H7 (cell line): ENCODE results near the gene EFCAB6. TPM values are rescaled to one million over a fixed set of nuclear protein-coding genes. Genes with fewer than 3 reads are reported as not detected.

Experiments
- DNase-seq: peaks from one replicate; pipeline ENCODE4 v3.0.0; 2012
- H3K27me3 ChIP-seq: 2 replicates; pipeline ENCODE4 v1.6.0; 2011; ENCODE audit warnings: mild to moderate bottlenecking, low read length; ENCODE audit not compliant: control insufficient read depth, insufficient read depth
- H3K36me3 ChIP-seq: replicated peaks from 2 replicates; pipeline ENCODE4 v1.5.1; 2011; ENCODE audit warnings: low read length; ENCODE audit not compliant: control insufficient read depth, insufficient read depth
- H3K4me3 ChIP-seq: 2 replicates; pipeline ENCODE4 v1.5.1; 2011; ENCODE audit warnings: low read depth, mild to moderate bottlenecking, control low read depth, low read length, moderate library complexity; ENCODE audit not compliant: insufficient read depth
- total RNA-seq: library from RNA; depleted of rRNA; stranded (reverse); fragments of >200 nt; shearing (Covaris generic); gene quantifications from 2 replicates; pipeline ENCODE4 v1.2.3, GENCODE V29; 2014

The EFCAB6 gene
- total RNA-seq, 1 experiment from 2014 or later = 0.31 TPM

DNA sequence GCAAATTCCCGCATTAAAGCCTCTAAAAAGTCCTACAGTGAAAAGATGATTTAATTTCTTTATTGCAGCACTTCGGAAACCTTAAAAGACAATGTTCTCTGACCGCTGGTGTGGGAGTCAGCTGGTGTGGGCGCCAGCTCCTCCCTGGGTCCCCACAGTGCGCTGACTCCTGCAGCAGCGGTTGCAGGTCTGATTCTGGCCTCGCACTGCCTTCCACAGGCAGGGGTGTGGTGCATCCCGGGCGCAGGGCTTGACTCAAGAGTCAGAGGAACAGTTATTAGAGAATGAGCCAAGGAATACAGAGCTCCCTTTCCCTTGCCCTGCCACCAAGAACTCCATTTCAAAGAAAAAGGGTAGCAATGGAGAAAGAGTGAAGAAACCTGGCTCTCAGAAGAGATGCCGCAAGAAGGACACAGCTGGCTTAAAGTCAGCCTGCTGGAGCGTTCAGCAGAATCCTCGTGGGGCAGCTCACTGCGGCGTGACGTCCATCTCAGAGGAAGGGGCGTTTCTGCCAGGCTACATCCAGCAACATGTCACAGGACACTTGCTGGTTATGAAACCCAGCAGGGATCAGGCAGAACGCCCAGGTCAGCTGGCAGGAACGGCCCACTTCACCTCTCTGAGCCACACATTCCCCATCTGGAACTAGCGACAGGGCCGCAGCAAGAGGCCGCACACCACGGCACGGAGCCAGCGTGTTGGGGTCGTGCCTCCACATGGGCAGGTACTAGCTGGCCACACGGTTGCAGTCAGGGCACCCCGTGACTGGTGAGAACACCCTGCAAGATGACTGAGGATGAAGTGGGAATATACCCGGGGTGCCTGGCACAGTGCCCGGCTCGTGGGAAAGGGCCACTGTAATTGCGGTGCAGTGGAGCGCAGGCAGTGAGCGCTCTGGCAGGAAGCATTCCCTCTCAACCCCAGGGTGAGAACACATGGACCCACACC, 18.1 kb upstream of the EFCAB6 start:
- H3K4me3 ChIP-seq = no peak overlapping the region
- no peaks in the 10 kb centered on the region for H3K27me3 ChIP-seq
- peaks cover 5% of the 10 kb centered on the region for H3K36me3 ChIP-seq
- peak; percentile 41 for DNase-seq

DNA sequence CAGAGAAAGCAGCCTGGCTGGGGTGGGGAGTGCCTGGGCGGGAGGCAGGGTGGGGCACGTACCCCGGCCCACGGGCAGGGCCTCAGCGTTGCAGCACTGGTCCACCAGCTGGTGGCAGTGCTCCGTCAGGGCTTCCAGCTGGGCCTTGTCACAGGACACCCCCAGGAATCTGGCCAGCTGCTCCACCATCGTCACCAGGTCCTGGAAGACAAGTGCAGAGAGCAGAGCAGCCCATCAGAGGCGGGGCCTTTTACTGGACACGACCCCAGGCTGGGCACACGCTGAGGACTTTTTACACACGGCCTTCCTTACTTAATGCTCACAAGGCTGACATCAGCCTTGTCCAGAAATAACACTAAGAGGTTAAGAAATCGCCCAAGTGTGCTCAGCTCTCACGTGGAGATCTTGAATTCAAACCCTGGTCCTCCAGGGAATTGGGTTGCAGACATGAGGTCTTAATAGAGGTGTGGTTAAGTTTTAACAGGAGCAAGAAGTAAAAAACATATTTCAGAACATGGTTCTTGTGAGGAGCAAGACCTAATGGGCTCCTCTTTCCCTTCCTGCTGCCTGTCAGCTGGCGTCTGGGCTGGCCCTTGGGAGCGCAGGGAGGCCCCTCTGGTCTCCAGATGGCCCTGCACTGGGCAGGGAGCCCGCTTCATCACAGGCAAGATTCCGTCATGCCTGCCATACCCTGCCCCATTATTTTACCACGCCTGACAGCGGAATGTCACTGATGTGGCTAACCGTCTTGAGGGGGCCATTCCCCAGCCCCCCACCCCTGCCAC, 17.1 kb upstream of the EFCAB6 start:
- no peak overlapping the region for H3K4me3 ChIP-seq
- DNase-seq = peak; percentile 85
- H3K27me3 ChIP-seq = no peaks in the 10 kb centered on the region
- H3K36me3 ChIP-seq = peaks cover 5% of the 10 kb centered on the region

DNA sequence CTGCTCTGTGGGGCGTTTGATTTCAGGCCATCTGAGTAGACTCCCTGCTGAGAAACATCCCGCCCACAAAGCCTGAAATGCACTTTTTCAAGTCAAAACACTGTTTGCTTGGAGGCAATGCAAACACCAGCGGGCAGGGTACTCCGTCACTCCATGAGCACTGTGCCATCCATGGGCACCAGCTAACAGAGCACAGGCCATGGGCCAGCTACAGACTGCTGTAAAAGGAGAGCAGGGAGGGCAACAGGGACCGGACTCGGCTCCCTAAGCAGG, 16.6 kb upstream of the EFCAB6 start:
- Histone ChIP-seq H3K36me3 (peaks cover 5% of the 10 kb centered on the region), H3K4me3 (no peak overlapping the region), H3K27me3 (no peaks in the 10 kb centered on the region)
- DNase-seq = no peak

DNA sequence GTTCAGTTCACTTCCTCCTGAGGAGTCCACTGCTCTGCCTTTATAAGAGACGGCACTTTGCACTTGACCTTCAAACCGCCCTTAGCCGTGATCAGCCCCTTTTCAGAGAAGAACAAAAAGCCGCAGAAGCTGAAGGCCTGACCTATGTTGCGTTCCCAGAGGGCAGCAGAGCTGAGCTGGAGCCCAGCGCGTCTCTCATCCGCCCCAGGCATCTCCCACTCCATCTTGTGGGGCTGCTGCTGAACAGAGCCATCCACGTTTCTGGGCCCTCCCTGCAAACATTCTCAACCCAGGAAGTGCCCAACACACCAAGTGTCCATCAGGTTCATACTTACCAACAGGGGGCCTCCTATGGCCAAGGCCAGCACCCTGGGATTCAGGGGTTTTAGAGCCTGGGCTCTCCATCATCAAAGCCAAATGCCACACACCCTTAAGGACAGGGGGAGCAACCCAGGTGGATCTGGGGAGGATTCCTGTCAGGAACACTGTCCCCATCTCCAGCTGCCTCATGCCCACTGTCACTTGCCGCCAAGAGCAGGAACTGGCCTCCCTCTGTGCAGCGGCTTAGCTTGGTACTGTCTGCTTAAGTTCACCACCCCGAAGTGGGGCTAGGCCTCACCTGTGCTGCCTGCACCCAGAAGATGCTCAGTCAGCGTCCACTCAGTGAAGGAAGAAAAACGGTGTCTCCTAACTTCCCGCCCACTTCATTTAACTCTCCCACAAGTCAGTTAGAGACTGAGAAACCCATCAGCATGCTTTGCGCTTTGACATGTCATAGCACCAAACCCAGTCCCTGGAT, 16.0 kb upstream of the EFCAB6 start:
- H3K27me3 ChIP-seq = no peaks in the 10 kb centered on the region
- DNase-seq = peak; percentile 51
- no peak overlapping the region for H3K4me3 ChIP-seq
- H3K36me3 ChIP-seq = peaks cover 5% of the 10 kb centered on the region

DNA sequence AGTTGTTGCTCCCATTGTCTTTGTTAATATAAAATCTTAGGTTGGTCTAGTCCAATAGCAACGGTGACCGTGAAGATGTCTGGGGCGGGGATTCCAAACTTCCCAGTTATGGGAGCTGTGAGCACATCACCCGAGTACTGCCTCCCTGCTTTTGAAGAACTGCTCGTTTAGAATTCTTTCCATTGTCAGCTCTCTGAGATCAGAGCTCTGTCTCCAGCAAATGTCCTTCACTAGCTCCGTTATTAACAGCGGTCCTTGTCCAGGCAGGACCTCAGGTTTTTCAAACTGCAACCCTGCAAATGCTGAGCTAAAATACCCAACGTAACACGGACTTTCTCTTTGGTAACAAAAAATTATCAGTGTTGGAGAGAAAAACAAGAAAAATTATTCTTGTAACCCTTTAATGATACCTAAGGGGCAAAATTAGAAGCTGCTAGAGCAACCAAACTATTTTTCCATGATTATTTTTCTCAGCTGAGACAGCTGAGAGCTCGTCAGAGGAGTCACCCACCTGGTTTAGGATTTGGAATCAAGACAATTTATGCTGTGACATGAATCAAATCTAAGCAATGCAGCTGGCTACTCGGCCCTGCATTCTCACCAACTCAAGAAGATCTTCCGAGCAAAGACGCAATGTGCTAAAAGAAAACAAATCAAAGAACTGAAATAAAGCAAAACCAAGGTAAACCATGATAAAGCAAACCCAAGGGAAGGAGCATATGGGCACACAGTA, 15.1 kb upstream of the EFCAB6 start:
- H3K36me3 ChIP-seq = peaks cover 5% of the 10 kb centered on the region
- no peak for DNase-seq
- H3K27me3 ChIP-seq = no peaks in the 10 kb centered on the region
- no peak overlapping the region for H3K4me3 ChIP-seq

DNA sequence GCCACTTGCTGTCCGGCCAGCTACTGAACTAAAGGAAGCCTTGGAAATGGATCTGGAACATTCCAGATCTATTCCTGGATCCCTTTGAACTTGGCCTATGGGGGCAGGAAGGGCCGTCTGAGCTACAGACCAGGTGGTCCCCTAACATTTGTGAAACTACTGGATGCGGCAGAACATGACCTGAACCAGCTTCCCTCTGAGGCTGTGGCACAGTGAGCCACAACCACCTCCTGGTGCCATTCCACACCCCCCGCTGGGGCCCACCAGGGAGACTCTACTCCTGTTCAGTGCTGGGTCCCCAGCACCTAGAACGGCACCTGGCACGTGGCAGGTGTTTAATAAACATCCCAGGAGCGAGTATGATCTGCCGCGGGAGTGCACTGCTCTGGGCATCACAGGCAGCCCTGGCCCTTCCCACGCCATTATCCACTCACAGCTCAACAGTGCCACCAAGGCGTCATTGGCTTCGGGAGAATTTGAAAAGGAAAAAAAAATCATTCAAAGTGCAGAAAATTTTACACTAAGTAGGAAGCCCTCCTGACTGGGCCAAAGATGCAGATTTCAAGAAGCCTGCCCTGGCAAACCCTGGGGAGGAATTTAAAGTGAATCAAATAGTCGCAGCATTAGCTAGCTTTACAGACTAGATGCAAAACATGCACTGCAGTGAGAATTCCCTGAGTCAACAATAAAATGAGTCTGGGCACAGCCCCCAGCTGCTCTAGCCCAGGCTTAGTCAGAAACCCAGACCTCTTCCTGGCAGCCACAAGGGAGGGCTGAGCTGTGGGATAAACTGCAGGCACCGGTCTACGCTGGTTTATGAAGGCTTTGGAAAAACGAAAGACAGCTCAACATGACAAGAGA, 14.3 kb upstream of the EFCAB6 start:
- Histone ChIP-seq H3K27me3 (no peaks in the 10 kb centered on the region), H3K4me3 (no peak overlapping the region)
- peak; percentile 49 for DNase-seq

DNA sequence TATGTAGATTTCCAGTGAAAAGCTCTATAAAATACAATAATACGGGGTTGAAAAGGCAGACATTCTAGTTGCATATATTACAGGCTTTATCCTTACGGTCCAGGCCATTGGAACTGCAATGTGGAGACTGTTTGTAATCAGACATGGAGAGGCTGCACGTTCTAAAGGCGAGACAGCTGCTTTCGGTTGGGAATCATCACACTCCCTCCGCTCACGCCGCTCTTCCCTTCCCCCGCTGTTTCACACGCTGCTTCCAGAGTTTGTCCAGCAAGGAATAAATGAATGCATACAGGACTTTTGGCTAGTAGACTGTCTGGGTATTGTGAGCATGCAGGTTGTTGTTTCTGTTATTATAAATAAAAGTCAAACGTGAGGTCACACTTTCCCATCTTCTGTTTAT, 13.5 kb upstream of the EFCAB6 start:
- Histone ChIP-seq H3K4me3 (no peak overlapping the region), H3K27me3 (no peaks in the 10 kb centered on the region), H3K36me3 (peaks cover 2% of the 10 kb centered on the region; the same call in 1 of the 2 replicates)
- no peak for DNase-seq

More for the DNA sequence above, 14.3 kb upstream of the EFCAB6 start:
- peaks cover 4% of the 10 kb centered on the region; the same call in 1 of the 2 replicates for H3K36me3 ChIP-seq

DNA sequence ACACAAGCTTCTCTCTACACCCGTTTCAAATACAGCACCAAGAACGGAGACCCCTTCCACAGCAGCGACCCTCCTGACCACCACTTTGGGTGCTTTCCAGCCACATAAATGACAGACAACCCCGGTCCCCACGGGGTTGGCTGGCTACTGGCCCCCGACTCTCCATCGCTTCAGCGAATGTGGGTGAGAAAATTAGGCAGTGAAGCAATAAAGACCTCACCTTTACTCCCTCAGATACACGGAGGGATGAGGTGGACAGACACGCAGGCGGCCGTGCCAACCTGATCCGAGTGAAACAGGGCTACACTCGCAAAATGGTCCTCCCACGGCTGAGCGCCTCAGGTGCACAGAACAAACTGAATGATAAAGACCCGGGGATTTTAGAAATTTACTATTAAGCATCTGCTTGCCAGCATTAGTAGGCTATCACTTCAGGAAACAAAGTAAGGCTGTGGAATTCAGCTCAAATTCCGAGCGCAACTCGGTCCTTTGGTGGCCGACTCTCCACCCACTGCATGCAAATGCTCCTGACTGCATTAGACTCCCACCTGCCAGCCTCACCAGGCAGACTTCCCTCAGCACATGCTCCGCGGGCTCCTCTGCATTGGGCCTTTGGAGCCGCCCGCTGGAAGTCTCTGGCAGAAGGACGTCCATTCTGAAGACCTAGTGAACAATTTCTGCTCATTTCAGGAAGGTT, 12.8 kb upstream of the EFCAB6 start:
- Histone ChIP-seq H3K36me3 (peaks cover 2% of the 10 kb centered on the region; the same call in 1 of the 2 replicates), H3K4me3 (no peak overlapping the region), H3K27me3 (no peaks in the 10 kb centered on the region)
- peak; percentile 66 for DNase-seq

DNA sequence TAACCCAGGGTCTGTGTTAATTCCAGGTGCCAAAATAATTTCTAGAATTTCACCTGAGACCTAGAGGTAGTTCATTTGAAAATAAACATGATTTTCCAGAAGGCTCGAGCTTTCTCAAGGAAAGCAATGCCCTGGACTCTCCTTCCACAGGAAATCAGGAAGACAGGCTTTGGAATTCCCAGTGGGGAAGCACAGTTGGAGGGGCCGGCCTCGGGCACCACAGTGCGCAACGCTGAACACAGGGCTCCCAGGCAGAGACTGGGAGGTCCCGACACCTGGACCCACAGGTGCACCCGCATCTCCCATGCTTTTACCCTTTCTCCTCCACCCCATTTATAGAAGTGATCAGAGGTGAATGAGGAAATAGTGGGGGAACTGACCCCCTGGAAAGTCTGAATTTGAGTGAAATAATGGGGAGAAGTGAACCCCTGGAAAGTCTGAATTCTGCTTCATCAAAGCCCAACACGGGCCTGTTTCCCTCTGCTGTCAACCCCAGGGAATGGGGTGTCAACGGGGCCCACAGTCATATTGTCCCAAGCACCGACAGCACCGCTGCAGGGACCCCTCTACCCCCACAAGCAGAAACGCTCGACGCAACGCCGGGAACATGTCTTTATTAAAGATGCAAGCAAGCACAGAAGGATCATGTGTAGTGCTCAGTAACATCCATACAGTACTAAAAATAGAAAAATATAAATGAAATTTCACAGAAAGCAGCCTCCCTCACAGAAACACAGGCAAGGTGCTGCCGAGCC, 12.0 kb upstream of the EFCAB6 start:
- no peak overlapping the region for H3K4me3 ChIP-seq
- DNase-seq = peak; percentile 26

DNA sequence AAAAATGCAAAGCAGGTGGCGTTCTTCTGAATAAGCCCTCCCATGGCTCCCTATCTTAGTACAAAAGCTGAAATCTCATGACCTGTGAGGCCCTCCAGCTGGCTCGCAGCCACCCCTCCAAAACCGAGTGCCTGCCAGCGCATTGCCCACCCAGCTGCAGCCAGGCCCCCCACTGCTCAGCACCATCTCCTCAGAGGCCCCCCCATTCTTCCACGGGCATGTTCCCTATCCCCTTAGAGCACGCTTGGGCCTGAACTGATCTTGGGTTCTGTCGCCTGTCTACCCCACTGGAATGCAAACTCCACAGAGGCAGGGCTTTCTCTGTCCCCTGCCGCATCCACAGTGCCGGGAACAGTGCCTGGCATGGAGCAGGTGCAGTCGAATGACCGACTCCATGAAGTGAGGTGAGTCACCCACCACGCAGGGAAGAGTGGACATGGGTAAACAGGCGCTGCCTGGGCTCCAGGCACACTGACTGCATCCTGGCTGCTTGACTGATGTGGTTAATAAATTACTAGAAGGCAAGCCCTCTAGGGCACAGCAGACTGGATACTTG, 11.3 kb upstream of the EFCAB6 start:
- Histone ChIP-seq H3K36me3 (peaks cover 2% of the 10 kb centered on the region; the same call in 1 of the 2 replicates), H3K4me3 (no peak overlapping the region), H3K27me3 (no peaks in the 10 kb centered on the region)
- DNase-seq = peak; percentile 72

More for the DNA sequence above, 12.0 kb upstream of the EFCAB6 start:
- Histone ChIP-seq H3K27me3 (no peaks in the 10 kb centered on the region), H3K36me3 (peaks cover 2% of the 10 kb centered on the region; the same call in 1 of the 2 replicates)

DNA sequence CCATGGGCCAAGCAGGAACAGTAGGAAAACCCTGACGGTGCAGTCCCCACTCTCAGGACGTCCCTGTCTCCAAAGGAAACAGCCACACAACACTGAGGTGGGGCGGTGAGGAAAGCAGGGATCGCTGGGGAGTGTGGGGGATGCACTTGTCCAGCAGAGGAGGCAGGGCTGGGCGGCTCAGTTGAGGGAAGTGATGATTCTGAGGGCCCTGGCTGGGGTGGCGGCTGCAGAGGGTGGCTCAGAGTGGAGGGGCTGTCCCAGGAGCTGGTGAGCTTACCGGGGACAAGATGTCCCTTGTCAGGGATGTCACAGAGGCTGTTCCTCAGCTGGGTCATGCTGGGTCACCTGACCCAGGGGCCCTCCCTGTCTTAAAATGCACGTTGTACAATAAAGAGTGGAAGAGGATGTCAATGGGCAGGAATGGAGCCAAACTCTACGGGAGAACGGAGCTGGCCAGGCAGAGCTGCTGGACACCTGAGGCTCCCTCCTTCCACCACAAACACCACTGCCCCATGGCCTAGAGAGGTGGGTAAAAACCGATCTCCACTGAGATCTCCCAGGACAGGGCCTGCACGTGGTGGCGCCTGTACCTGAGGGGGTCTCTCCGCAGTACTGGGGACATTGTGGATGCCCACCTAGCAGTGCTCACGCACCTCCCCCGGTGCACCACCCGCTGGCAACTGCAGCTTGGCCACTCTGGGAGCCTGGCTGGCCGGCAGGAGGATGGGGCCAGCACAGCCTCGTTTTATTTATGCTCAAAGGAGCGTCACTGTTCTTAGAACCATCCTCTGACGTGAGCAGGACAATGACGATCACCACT, 9.7 kb upstream of the EFCAB6 start:
- peak; percentile 35 for DNase-seq
- H3K27me3 ChIP-seq = no peaks in the 10 kb centered on the region
- peaks cover 2% of the 10 kb centered on the region; the same call in 1 of the 2 replicates for H3K36me3 ChIP-seq
- H3K4me3 ChIP-seq = no peak overlapping the region
